GM12891 (cell line): Measurements from ENCODE around the gene TNFRSF11A.

ENCODE experiments used
- POLR2A ChIP-seq: IDR thresholded peaks from 2 replicates; pipeline ENCODE4 v1.6.1; 2011; ENCODE audit warnings: low read depth, low read length, control low read depth
- POLR2AphosphoS5 ChIP-seq: IDR thresholded peaks from 2 replicates; pipeline ENCODE4 v1.6.1; 2011; ENCODE audit warnings: low read depth, low read length, control low read depth
- TAF1 ChIP-seq: IDR thresholded peaks from 2 replicates; pipeline ENCODE4 v1.6.1; 2011; ENCODE audit warnings: low read depth, low read length, control low read depth

- TF ChIP-seq TAF1 (no peak), POLR2A (no peak), POLR2AphosphoS5 (no peak)
These were observed 21.4 kb downstream of the TNFRSF11A start for GRCh38 chr18:62346333-62347088.
